ENCODE results near the gene OR5L2. TPM values are rescaled to one million over a fixed set of nuclear protein-coding genes. Genes with fewer than 3 reads are reported as not detected.

Gene OR5L2
- total RNA-seq, 1 experiment from 2014 or later, result not detected

GRCh38 chr11:55806248-55806647 is 20.8 kb upstream of the OR5L2 start:
- no peak overlapping the region for H2BK12ac ChIP-seq (ENCODE audit: insufficient read length, low read depth, low read length)
- no CpG with 5 or more reads among the region's 1 CpG for whole genome bisulfite sequencing (ENCODE audit: extremely low coverage, insufficient read length, low lambda C conversion rate)
- Mint-ChIP-seq H3K4me1 (no peaks in the 10 kb centered on the region), H3K9me3 (peaks cover 81 to 85% of the 10 kb centered on the region in 2 experiments), H3K4me3 (no peak overlapping the region), H3K27me3 (ENCODE audit: low read depth) (no peaks in the 10 kb centered on the region; the same call in 1 of the 2 replicates), H3K36me3 (ENCODE audit: insufficient read depth in 1 of 3, low read depth in 3 of 3) (peaks cover 10 to 38% (median 14%) of the 10 kb centered on the region in 3 experiments; a peak in 5 of 7 replicates), H3K27ac (no peak overlapping the region)
- H3K27ac ChIP-seq (ENCODE audit: insufficient read length, low read depth, low read length), result no peak overlapping the region
- no peaks in the 10 kb centered on the region for H3K79me2 ChIP-seq (ENCODE audit: insufficient read depth, low read length)
- H3K27me3 ChIP-seq (ENCODE audit: insufficient read depth, low read length), result no peaks in the 10 kb centered on the region
- no peak overlapping the region for H4K91ac ChIP-seq (ENCODE audit: insufficient read length, low read depth, low read length)
- H3K23me2 ChIP-seq (ENCODE audit: insufficient read length, low read depth, low read length, poor library complexity, severe bottlenecking), result no peaks in the 10 kb centered on the region
- no peak overlapping the region for H4K8ac ChIP-seq (replicated peaks; ENCODE audit: insufficient read length, low read depth, low read length)
- no peak overlapping the region for H2BK5ac ChIP-seq (ENCODE audit: insufficient read length, low read length)
- no peak overlapping the region for H3K14ac ChIP-seq (ENCODE audit: insufficient read depth, low read length)
- H3K56ac ChIP-seq (ENCODE audit: insufficient read length, low read depth, low read length), result no peak overlapping the region
- no peak overlapping the region for H3K9ac ChIP-seq (ENCODE audit: extremely low read depth, insufficient read length, low read length)
- no peaks in the 10 kb centered on the region for H3K4me1 ChIP-seq (ENCODE audit: insufficient read depth, low read length)
- H2BK15ac ChIP-seq (ENCODE audit: low read depth, low read length), result no peak overlapping the region
- H3K4ac ChIP-seq (ENCODE audit: low read depth, low read length), result no peak overlapping the region
- no peak overlapping the region for H3K18ac ChIP-seq (ENCODE audit: insufficient read length, low read depth, low read length)
- H3K4me2 ChIP-seq (ENCODE audit: insufficient read depth, insufficient read length, low read length), result no peak overlapping the region
- H3K23ac ChIP-seq (ENCODE audit: insufficient read length, low read depth, low read length), result no peak overlapping the region
- H4K20me1 ChIP-seq (ENCODE audit: control insufficient read depth, insufficient read depth, insufficient read length), result no peaks in the 10 kb centered on the region
- no peak overlapping the region for H2BK20ac ChIP-seq (ENCODE audit: low read depth, low read length, poor library complexity, severe bottlenecking)
- H3T11ph ChIP-seq (ENCODE audit: low read length), result no peak overlapping the region
- peaks cover 74% of the 10 kb centered on the region for H3K9me3 ChIP-seq (ENCODE audit: control insufficient read depth, low read depth, low read length)
- no peak overlapping the region for H2BK120ac ChIP-seq (ENCODE audit: low read depth, low read length, poor library complexity, severe bottlenecking)
- TF ChIP-seq CTCF (conservative IDR thresholded peaks at IDR 0.05), result no peak
- H3K79me1 ChIP-seq (ENCODE audit: insufficient read depth, low read depth, low read length, poor library complexity, severe bottlenecking), result no peaks in the 10 kb centered on the region
- no peak overlapping the region for H2AFZ ChIP-seq (ENCODE audit: low read length)
- DNase-seq, result no peak
- no peak overlapping the region for H2AK5ac ChIP-seq (ENCODE audit: insufficient read length, low read length)
- H4K5ac ChIP-seq (ENCODE audit: insufficient read length, low read depth, low read length), result no peak overlapping the region

Measured in H9 (cell line).